T-cell (primary cell): ENCODE data around the gene COL25A1. TPM values are rescaled to one million over a fixed set of nuclear protein-coding genes. Genes with fewer than 3 reads are reported as not detected.

ENCODE experiments used
- ATAC-seq, 4 experiments: fragments of 200-7000 bp in 3 of 4; fragments of 150-1000 bp in 1 of 4; cut with Tn5 transposase; replicated peaks in 1 of 4; 1 replicate in 3 of 4; 2 replicates in 1 of 4; pipeline ENCODE4 v1.10.0; 2021; ENCODE audit warnings: moderate library complexity in 3 of 4, mild to moderate bottlenecking in 2 of 4, moderate number of reproducible peaks in 1 of 4
- CTCF ChIA-PET, 2 donors: fragments of 300-600 bp; sonication (Branson Sonifier 250); formaldehyde crosslinking; loops; one replicate each; lab custom pipeline; 2022; ENCODE audit warnings: antibody characterized with exemption in 2 of 2; lab: Charles Lee
- POLR2A ChIA-PET, 2 donors: fragments of 300-600 bp; sonication (Branson Sonifier 250); formaldehyde crosslinking; loops; one replicate each; lab custom pipeline; 2022; ENCODE audit warnings: antibody characterized with exemption in 2 of 2; lab: Charles Lee
- DNase-seq, 35 experiments: peaks; one replicate each; pipeline versions ENCODE4 v3.0.0 to v3.0.0-alpha.2; 2013 to 2023
- H3K27ac ChIP-seq: one replicate; pipeline ENCODE4 v1.5.1; 2013; ENCODE audit warnings: low read length
- H3K27me3 ChIP-seq, 2 experiments: replicated peaks in 1 of 2; 1 replicate in 1 of 2; 2 replicates in 1 of 2; pipeline versions ENCODE4 v1.6.1 to v1.7.0; 2013; ENCODE audit warnings: low read length in 1 of 2, mixed read lengths in 1 of 2; ENCODE audit not compliant: control insufficient read depth in 2 of 2, insufficient read depth in 2 of 2; ENCODE audit errors: extremely low read depth in 1 of 2
- H3K36me3 ChIP-seq, 2 donors: 1 replicate in 1 of 2; 2 replicates in 1 of 2; pipeline versions ENCODE4 v1.6.1 to v1.7.0; 2013; ENCODE audit warnings: low read length in 1 of 2; ENCODE audit not compliant: control insufficient read depth in 2 of 2, insufficient read depth in 1 of 2; ENCODE audit errors: extremely low read depth in 1 of 2
- H3K4me1 ChIP-seq, 2 experiments: 1 replicate in 1 of 2; 2 replicates in 1 of 2; pipeline versions ENCODE4 v1.6.1 to v1.7.0; 2013; ENCODE audit warnings: low read length in 2 of 2, mixed read lengths in 1 of 2; ENCODE audit not compliant: insufficient read depth in 2 of 2, control insufficient read depth in 1 of 2; ENCODE audit errors: extremely low read depth in 1 of 2
- H3K4me3 ChIP-seq, 2 donors: 1 replicate in 1 of 2; 2 replicates in 1 of 2; pipeline versions ENCODE4 v1.5.1 to v1.7.0; 2013; ENCODE audit warnings: mild to moderate bottlenecking in 2 of 2, low read length in 1 of 2, moderate library complexity in 1 of 2; ENCODE audit not compliant: control insufficient read depth in 1 of 2; ENCODE audit errors: extremely low read depth in 1 of 2
- H3K9me3 ChIP-seq: 2 replicates; pipeline ENCODE4 v1.7.0; 2013
- H3K27ac Mint-ChIP-seq, 2 donors: one replicate each; pipeline ENCODE4 v1.8.0; 2020 to 2021; ENCODE audit warnings: mild to moderate bottlenecking in 2 of 2, mixed read lengths in 2 of 2
- H3K27me3 Mint-ChIP-seq, 2 donors: one replicate each; pipeline ENCODE4 v1.8.0; 2021 to 2022; ENCODE audit warnings: mixed read lengths in 2 of 2
- H3K36me3 Mint-ChIP-seq: one replicate; pipeline ENCODE4 v1.8.0; 2021; ENCODE audit warnings: mixed read lengths
- H3K4me1 Mint-ChIP-seq, 3 donors: one replicate each; pipeline ENCODE4 v1.8.0; 2020 to 2022; ENCODE audit warnings: mixed read lengths in 3 of 3, mild to moderate bottlenecking in 1 of 3
- H3K4me3 Mint-ChIP-seq, 3 donors: one replicate each; pipeline ENCODE4 v1.8.0; 2020 to 2022; ENCODE audit warnings: mild to moderate bottlenecking in 3 of 3, mixed read lengths in 3 of 3, moderate library complexity in 3 of 3
- H3K9me3 Mint-ChIP-seq, 3 donors: one replicate each; pipeline ENCODE4 v1.8.0; 2020 to 2022; ENCODE audit warnings: mixed read lengths in 3 of 3
- WGBS: methylation state at CpG from one replicate; pipeline ENCODE4 v1.1.5; 2013; ENCODE audit warnings: missing lambda C conversion rate; ENCODE audit not compliant: insufficient coverage; 5-methylcytosine and 5-hydroxymethylcytosine counted together
- total RNA-seq, 35 experiments: library from RNA in 6 of 35; stranded (reverse) in 6 of 35; fragments of 120-200 nt in 1 of 35; gene quantifications; one replicate each; pipeline versions ENCODE4 v1.2.1 to v1.2.4 and lab custom pipeline; 2013 to 2026

COL25A1 gene
- total RNA-seq, 5 donors from 2014 or later (not counting 1 experiment from before 2014, with no cell fraction given), result 0.53 to 0.56 TPM; not detected in 3

GRCh38 chr4:109254845-109255244, 47.6 kb downstream of the COL25A1 start:
- H3K36me3 ChIP-seq, result no peaks in the 10 kb centered on the region
- Mint-ChIP-seq H3K9me3 (no peaks in the 10 kb centered on the region), H3K4me1 (no peaks in the 10 kb centered on the region), H3K27ac (no peak overlapping the region), H3K4me3 (no peak overlapping the region), H3K36me3 (no peaks in the 10 kb centered on the region), H3K27me3 (peaks cover 0 to 5% of the 10 kb centered on the region in 2 donors)
- H3K27ac ChIP-seq, result no peak overlapping the region
- no peak overlapping the region for H3K4me3 ChIP-seq
- WGBS, result 58% methylated on average over 3 of the region's 4 CpGs
- H3K4me1 ChIP-seq, result no peaks in the 10 kb centered on the region
- no peaks in the 10 kb centered on the region for H3K9me3 ChIP-seq
- H3K27me3 ChIP-seq, result no peaks in the 10 kb centered on the region
- ATAC-seq (no peak), DNase-seq (no peak)
- ChIA-PET CTCF (no interaction called here), POLR2A (interaction anchor here in 1 of 2 donors (0.7 kb wide), 1 partner anchor 619 kb away, joined by 3 read pairs; no protein-coding TSS in a partner anchor)

- Mint-ChIP-seq H3K36me3 (no peaks in the 10 kb centered on the region), H3K4me3 (no peak overlapping the region), H3K4me1 (no peaks in the 10 kb centered on the region), H3K9me3 (no peaks in the 10 kb centered on the region), H3K27ac (no peak overlapping the region), H3K27me3 (peaks cover 0 to 5% of the 10 kb centered on the region in 2 donors)
- H3K9me3 ChIP-seq, result no peaks in the 10 kb centered on the region
- CTCF ChIA-PET, result no interaction called here
- H3K4me3 ChIP-seq, result no peak overlapping the region
- POLR2A ChIA-PET, result no interaction called here
- H3K27me3 ChIP-seq, result no peaks in the 10 kb centered on the region
- no peak overlapping the region for H3K27ac ChIP-seq
- no peak for ATAC-seq
- DNase-seq, result no peak
- H3K36me3 ChIP-seq, result no peaks in the 10 kb centered on the region
- WGBS, result 80% methylated on average over 1 of the region's 3 CpGs
- no peaks in the 10 kb centered on the region for H3K4me1 ChIP-seq
Observed at GRCh38 chr4:109251396-109251795, 51.1 kb downstream of the COL25A1 start.

GRCh38 chr4:109248322-109248900, 54.0 kb downstream of the COL25A1 start:
- no peaks in the 10 kb centered on the region for H3K36me3 Mint-ChIP-seq

GRCh38 chr4:109243871-109244270, 58.6 kb downstream of the COL25A1 start:
- no peak for ATAC-seq
- WGBS, result no CpG with 5 or more reads among the region's 3 CpGs
- Histone ChIP-seq H3K36me3 (no peaks in the 10 kb centered on the region), H3K27ac (no peak overlapping the region), H3K4me1 (no peaks in the 10 kb centered on the region), H3K9me3 (no peaks in the 10 kb centered on the region), H3K4me3 (no peak overlapping the region), H3K27me3 (no peaks in the 10 kb centered on the region)
- no peak for DNase-seq
- ChIA-PET POLR2A (no interaction called here), CTCF (interaction anchor here in 1 of 2 donors (0.6 kb wide), 2 partner anchors 633 to 1184 kb away, joined by 3 to 4 read pairs; no protein-coding TSS in a partner anchor)
- H3K27ac Mint-ChIP-seq, result no peak overlapping the region
- H3K4me3 Mint-ChIP-seq, result no peak overlapping the region
- H3K27me3 Mint-ChIP-seq, result peaks cover 6 to 7% of the 10 kb centered on the region in 2 donors
- no peaks in the 10 kb centered on the region for H3K4me1 Mint-ChIP-seq
- H3K36me3 Mint-ChIP-seq, result no peaks in the 10 kb centered on the region
- no peaks in the 10 kb centered on the region for H3K9me3 Mint-ChIP-seq

More at GRCh38 chr4:109248322-109248900, 54.0 kb downstream of the COL25A1 start:
- Mint-ChIP-seq H3K4me3 (no peak overlapping the region), H3K4me1 (no peaks in the 10 kb centered on the region), H3K9me3 (no peaks in the 10 kb centered on the region), H3K27me3 (peaks cover 0 to 5% of the 10 kb centered on the region in 2 donors), H3K27ac (no peak overlapping the region)
- H3K4me3 ChIP-seq, result no peak overlapping the region
- CTCF ChIA-PET, result interaction anchor here in 1 of 2 donors (0.6 kb wide), 1 partner anchor 32 kb away, joined by 3 read pairs; no protein-coding TSS in a partner anchor
- POLR2A ChIA-PET, result interaction anchor here in 1 of 2 donors (0.6 kb wide), 1 partner anchor 521 kb away, joined by 3 read pairs; no protein-coding TSS in a partner anchor
- no peaks in the 10 kb centered on the region for H3K27me3 ChIP-seq
- H3K36me3 ChIP-seq, result no peaks in the 10 kb centered on the region
- WGBS, result 100% methylated on average over 2 of the region's 4 CpGs
- DNase-seq, result no peak
- no peak overlapping the region for H3K27ac ChIP-seq
- H3K9me3 ChIP-seq, result no peaks in the 10 kb centered on the region
- H3K4me1 ChIP-seq, result no peaks in the 10 kb centered on the region
- ATAC-seq, result peak in 1 of 4 experiments; percentile 15

- Mint-ChIP-seq H3K36me3 (no peaks in the 10 kb centered on the region), H3K27me3 (peaks cover 7 to 10% of the 10 kb centered on the region in 2 donors), H3K4me1 (no peaks in the 10 kb centered on the region), H3K9me3 (peaks cover 7 to 9% (median 9%) of the 10 kb centered on the region in 3 donors), H3K4me3 (no peak overlapping the region), H3K27ac (no peak overlapping the region)
- CTCF ChIA-PET, result no interaction called here
- H3K27ac ChIP-seq, result no peak overlapping the region
- no peak overlapping the region for H3K4me3 ChIP-seq
- DNase-seq (no peak), ATAC-seq (no peak)
- no peaks in the 10 kb centered on the region for H3K9me3 ChIP-seq
- WGBS, result no CpG with 5 or more reads among the region's 2 CpGs
- no peaks in the 10 kb centered on the region for H3K4me1 ChIP-seq
- H3K27me3 ChIP-seq, result no peaks in the 10 kb centered on the region
- POLR2A ChIA-PET, result no interaction called here
- H3K36me3 ChIP-seq, result no peaks in the 10 kb centered on the region
Observed at GRCh38 chr4:109238746-109239145, 63.7 kb downstream of the COL25A1 start.

- H3K27ac Mint-ChIP-seq, result no peak overlapping the region
Observed at GRCh38 chr4:109235683-109236082, 66.8 kb downstream of the COL25A1 start.

More at GRCh38 chr4:109235683-109236082, 66.8 kb downstream of the COL25A1 start:
- Histone ChIP-seq H3K27me3 (no peaks in the 10 kb centered on the region), H3K36me3 (no peaks in the 10 kb centered on the region), H3K27ac (no peak overlapping the region), H3K9me3 (no peaks in the 10 kb centered on the region), H3K4me3 (no peak overlapping the region), H3K4me1 (no peaks in the 10 kb centered on the region)
- ATAC-seq, result no peak
- Mint-ChIP-seq H3K27me3 (peaks cover 2 to 8% of the 10 kb centered on the region in 2 donors), H3K4me3 (no peak overlapping the region), H3K36me3 (no peaks in the 10 kb centered on the region), H3K4me1 (no peaks in the 10 kb centered on the region), H3K9me3 (peaks cover 7 to 9% (median 9%) of the 10 kb centered on the region in 3 donors)
- no CpG with 5 or more reads among the region's 1 CpG for WGBS
- ChIA-PET CTCF (interaction anchor here in 1 of 2 donors (0.7 kb wide), 1 partner anchor 91 kb away, joined by 3 read pairs; no protein-coding TSS in a partner anchor), POLR2A (no interaction called here)
- no peak for DNase-seq
